ENCODE data around the gene ITPKC. TPM values are rescaled to one million over a fixed set of nuclear protein-coding genes. Genes with fewer than 3 reads are reported as not detected.

ITPKC gene
- total RNA-seq, 2 donors from 2014 or later = 15.8 to 22.0 TPM

- no peaks in the 10 kb centered on the region for H3K36me3 ChIP-seq
Measured at GRCh38 chr19:40693896-40694295, 23.0 kb upstream of the ITPKC start.

GRCh38 chr19:40695881-40696280, 21.0 kb upstream of the ITPKC start:
- intact Hi-C loops (cut with DNase I) = no loop called here
- no peaks in the 10 kb centered on the region for H3K4me1 ChIP-seq
- H3K9ac ChIP-seq (ENCODE audit: low read depth in 2 of 2, low read length in 2 of 2) = no peak overlapping the region
- TF ChIP-seq, protein P1, sequence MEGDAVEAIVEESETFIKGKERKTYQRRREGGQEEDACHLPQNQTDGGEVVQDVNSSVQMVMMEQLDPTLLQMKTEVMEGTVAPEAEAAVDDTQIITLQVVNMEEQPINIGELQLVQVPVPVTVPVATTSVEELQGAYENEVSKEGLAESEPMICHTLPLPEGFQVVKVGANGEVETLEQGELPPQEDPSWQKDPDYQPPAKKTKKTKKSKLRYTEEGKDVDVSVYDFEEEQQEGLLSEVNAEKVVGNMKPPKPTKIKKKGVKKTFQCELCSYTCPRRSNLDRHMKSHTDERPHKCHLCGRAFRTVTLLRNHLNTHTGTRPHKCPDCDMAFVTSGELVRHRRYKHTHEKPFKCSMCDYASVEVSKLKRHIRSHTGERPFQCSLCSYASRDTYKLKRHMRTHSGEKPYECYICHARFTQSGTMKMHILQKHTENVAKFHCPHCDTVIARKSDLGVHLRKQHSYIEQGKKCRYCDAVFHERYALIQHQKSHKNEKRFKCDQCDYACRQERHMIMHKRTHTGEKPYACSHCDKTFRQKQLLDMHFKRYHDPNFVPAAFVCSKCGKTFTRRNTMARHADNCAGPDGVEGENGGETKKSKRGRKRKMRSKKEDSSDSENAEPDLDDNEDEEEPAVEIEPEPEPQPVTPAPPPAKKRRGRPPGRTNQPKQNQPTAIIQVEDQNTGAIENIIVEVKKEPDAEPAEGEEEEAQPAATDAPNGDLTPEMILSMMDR (IDR thresholded peaks at IDR 0.05) = no peak
- no peaks in the 10 kb centered on the region for H3K27me3 ChIP-seq
- no peaks in the 10 kb centered on the region for H3K9me3 ChIP-seq
- H3K36me3 ChIP-seq = no peaks in the 10 kb centered on the region
- no peak overlapping the region for H3K27ac ChIP-seq
- no peak overlapping the region for H3K4me3 ChIP-seq
- no peak for DNase-seq

More at GRCh38 chr19:40693896-40694295, 23.0 kb upstream of the ITPKC start:
- no peaks in the 10 kb centered on the region for H3K4me1 ChIP-seq
- H3K9me3 ChIP-seq = no peaks in the 10 kb centered on the region
- no peak overlapping the region for H3K27ac ChIP-seq
- no peaks in the 10 kb centered on the region for H3K27me3 ChIP-seq
- no peak overlapping the region for H3K9ac ChIP-seq (ENCODE audit: low read depth in 2 of 2, low read length in 2 of 2)
- no peak for DNase-seq
- TF ChIP-seq, protein P1 (IDR thresholded peaks at IDR 0.05) = no peak
- intact Hi-C loops (cut with DNase I) = no loop called here
- H3K4me3 ChIP-seq = no peak overlapping the region

DNA sequence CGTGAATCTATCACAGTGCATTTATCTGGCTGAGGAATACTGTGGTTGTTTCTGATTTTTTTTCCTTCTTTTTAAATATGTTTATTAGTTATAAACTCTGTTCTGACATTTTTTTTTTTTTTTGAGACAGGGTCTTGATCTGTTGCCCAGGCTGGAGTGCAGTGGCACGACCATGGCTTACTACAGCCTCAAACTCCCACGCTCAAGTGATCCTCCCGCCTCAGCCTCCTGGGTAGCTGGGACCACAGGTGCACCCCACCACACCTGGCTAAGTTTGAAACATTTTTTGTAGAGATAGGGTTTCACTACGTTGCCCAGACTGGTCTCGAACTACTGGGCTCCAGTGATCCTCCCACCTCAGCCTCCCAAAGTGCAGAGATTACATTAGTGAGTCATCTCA, 19.9 kb upstream of the ITPKC start:
- intact Hi-C loops (cut with DNase I) = no loop called here
- H3K27me3 ChIP-seq = no peaks in the 10 kb centered on the region
- TF ChIP-seq, protein P1 (IDR thresholded peaks at IDR 0.05) = no peak
- no peak for DNase-seq
- H3K4me3 ChIP-seq = no peak overlapping the region
- H3K27ac ChIP-seq = no peak overlapping the region
- no peaks in the 10 kb centered on the region for H3K36me3 ChIP-seq
- no peaks in the 10 kb centered on the region for H3K4me1 ChIP-seq
- H3K9me3 ChIP-seq = no peaks in the 10 kb centered on the region
- no peak overlapping the region for H3K9ac ChIP-seq (ENCODE audit: low read depth in 2 of 2, low read length in 2 of 2)

DNA sequence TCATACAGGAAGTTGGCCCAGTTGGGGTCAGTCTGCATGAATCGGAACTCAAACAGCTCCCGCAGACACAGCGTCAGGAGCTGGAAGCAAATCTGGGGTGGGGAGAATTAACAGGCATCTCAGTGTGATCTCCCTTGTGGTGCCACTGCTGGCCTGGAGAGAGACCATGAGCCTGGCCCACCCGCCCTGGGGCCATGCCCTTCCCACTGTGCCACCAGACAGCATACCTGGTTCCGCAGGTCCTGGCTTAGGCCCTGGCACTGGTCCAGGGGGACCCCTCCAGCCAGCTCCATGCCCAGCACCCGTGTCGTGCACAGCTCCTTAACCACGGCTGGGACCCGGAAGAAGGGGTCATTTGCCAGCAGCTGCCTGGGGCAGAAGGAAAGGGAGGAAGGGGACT, 16.8 kb upstream of the ITPKC start:
- H3K27ac ChIP-seq = no peak overlapping the region
- H3K4me1 ChIP-seq = no peaks in the 10 kb centered on the region
- H3K9me3 ChIP-seq = no peaks in the 10 kb centered on the region
- TF ChIP-seq, protein P1 (IDR thresholded peaks at IDR 0.05) = no peak
- no peak for DNase-seq
- no peaks in the 10 kb centered on the region for H3K27me3 ChIP-seq
- intact Hi-C loops (cut with DNase I) = no loop called here
- H3K9ac ChIP-seq (ENCODE audit: low read depth in 2 of 2, low read length in 2 of 2) = no peak overlapping the region
- no peak overlapping the region for H3K4me3 ChIP-seq
- peaks cover 6% of the 10 kb centered on the region for H3K36me3 ChIP-seq

- H3K4me3 ChIP-seq = no peak overlapping the region
- no peak overlapping the region for H3K27ac ChIP-seq
- no peaks in the 10 kb centered on the region for H3K27me3 ChIP-seq
- H3K36me3 ChIP-seq = peaks cover 8% of the 10 kb centered on the region
- DNase-seq = no peak
- TF ChIP-seq, protein P1 (IDR thresholded peaks at IDR 0.05) = no peak
- no peaks in the 10 kb centered on the region for H3K9me3 ChIP-seq
- intact Hi-C loops (cut with DNase I) = no loop called here
- H3K4me1 ChIP-seq = no peaks in the 10 kb centered on the region
- H3K9ac ChIP-seq (ENCODE audit: low read depth in 2 of 2, low read length in 2 of 2) = no peak overlapping the region
Measured at GRCh38 chr19:40701758-40702157, 15.2 kb upstream of the ITPKC start.
